Natural killer cell (primary cell): Measurements from ENCODE around the gene LLPH. TPM values are rescaled to one million over a fixed set of nuclear protein-coding genes. Genes with fewer than 3 reads are reported as not detected.

Experiments
- ATAC-seq, 3 donors: fragments of 150-1000 bp in 2 of 3; fragments of 200-7000 bp in 1 of 3; cut with Tn5 transposase; 1 replicate in 1 of 3; 2 replicates in 2 of 3; pipeline ENCODE4 v1.10.0; 2021; ENCODE audit warnings: mild to moderate bottlenecking in 2 of 3, moderate library complexity in 2 of 3
- DNase-seq, 2 donors: peaks; one replicate each; pipeline versions ENCODE4 v3.0.0 to v3.0.0-alpha.2; 2013 to 2021; ENCODE audit warnings: mixed read lengths in 1 of 2
- H3K27ac ChIP-seq: one replicate; pipeline ENCODE4 v1.5.1; 2013; ENCODE audit warnings: mild to moderate bottlenecking, low read length
- H3K27me3 ChIP-seq: one replicate; pipeline ENCODE4 v1.6.1; 2013; ENCODE audit warnings: low read length; ENCODE audit not compliant: control insufficient read depth, insufficient read depth
- H3K36me3 ChIP-seq: one replicate; pipeline ENCODE4 v1.6.1; 2013; ENCODE audit warnings: low read length; ENCODE audit not compliant: control insufficient read depth, insufficient read depth
- H3K4me1 ChIP-seq: one replicate; pipeline ENCODE4 v1.6.1; 2013; ENCODE audit warnings: low read length; ENCODE audit not compliant: control insufficient read depth, insufficient read depth
- H3K4me3 ChIP-seq: one replicate; pipeline ENCODE4 v1.5.1; 2013; ENCODE audit warnings: low read length
- H3K9me3 ChIP-seq: one replicate; pipeline ENCODE4 v1.6.1; 2013; ENCODE audit warnings: low read length; ENCODE audit not compliant: control insufficient read depth, insufficient read depth
- H3K27ac Mint-ChIP-seq, 2 donors: one replicate each; pipeline ENCODE4 v1.8.0; 2022; ENCODE audit warnings: mild to moderate bottlenecking in 2 of 2, mixed read lengths in 2 of 2, moderate library complexity in 1 of 2
- H3K27me3 Mint-ChIP-seq, 2 donors: one replicate each; pipeline ENCODE4 v1.8.0; 2022; ENCODE audit warnings: low read depth in 2 of 2, mixed read lengths in 2 of 2
- H3K36me3 Mint-ChIP-seq: one replicate; pipeline ENCODE4 v1.8.0; 2022; ENCODE audit warnings: mixed read lengths
- H3K4me1 Mint-ChIP-seq, 2 donors: one replicate each; pipeline ENCODE4 v1.8.0; 2022; ENCODE audit warnings: mixed read lengths in 2 of 2
- H3K4me3 Mint-ChIP-seq: one replicate; pipeline ENCODE4 v1.8.0; 2022; ENCODE audit warnings: mild to moderate bottlenecking, moderate library complexity, mixed read lengths
- H3K9me3 Mint-ChIP-seq, 2 donors: one replicate each; pipeline ENCODE4 v1.8.0; 2022; ENCODE audit warnings: mixed read lengths in 2 of 2
- CTCF ChIP-seq: fragments of 200-600 bp; IDR thresholded peaks from one replicate; pipeline ENCODE4 v1.8.0; 2022; ENCODE audit warnings: antibody characterized with exemption
- whole genome bisulfite sequencing: methylation state at CpG from one replicate; pipeline ENCODE4 v1.1.7; 2013; ENCODE audit warnings: missing lambda C conversion rate; ENCODE audit not compliant: insufficient coverage; 5-methylcytosine and 5-hydroxymethylcytosine counted together
- intact Hi-C: fragments of 100-400 bp; cut with micrococcal nuclease; formaldehyde crosslinking; loops from one replicate; pipeline ENCODE4 v1.14.2; 2022
- total RNA-seq, 4 donors: library from RNA; stranded (reverse); fragments of 120-200 nt in 1 of 4; gene quantifications; one replicate each; pipeline versions ENCODE4 v1.2.3 to v1.2.4, GENCODE V29; 2013 to 2022

The LLPH gene
- total RNA-seq, 3 donors from 2014 or later (not counting 1 experiment from before 2014, with no cell fraction given) = 24.9 to 27.3 (median 25.5) TPM

- peaks cover 65 to 70% of the 10 kb centered on the region in 2 donors for H3K4me1 Mint-ChIP-seq
- peaks cover 29% of the 10 kb centered on the region for H3K36me3 Mint-ChIP-seq
- peaks cover 10% of the 10 kb centered on the region for H3K4me1 ChIP-seq
- H3K4me3 ChIP-seq = no peak overlapping the region
- ATAC-seq (no peak), DNase-seq (no peak)
- H3K4me3 Mint-ChIP-seq = peak overlapping the region; percentile 41
- no peak for TF ChIP-seq CTCF
- H3K27me3 ChIP-seq = no peaks in the 10 kb centered on the region
- H3K9me3 ChIP-seq = no peaks in the 10 kb centered on the region
- H3K27ac ChIP-seq = no peak overlapping the region
- H3K27me3 Mint-ChIP-seq = no peaks in the 10 kb centered on the region
- H3K9me3 Mint-ChIP-seq = no peaks in the 10 kb centered on the region
- peaks cover 48% of the 10 kb centered on the region for H3K36me3 ChIP-seq
- intact Hi-C loops = no loop called here
- peak overlapping the region; percentile 55 to 96 for H3K27ac Mint-ChIP-seq
- 100% methylated on average over 1 of the region's 1 CpG for WGBS
Measured at GRCh38 chr12:66127650-66128049, 2.9 kb downstream of the LLPH start.

GRCh38 chr12:66120477-66120876 lies 10.1 kb downstream of the LLPH start:
- no CpG with 5 or more reads among the region's 1 CpG for WGBS
- H3K36me3 Mint-ChIP-seq = peaks cover 20% of the 10 kb centered on the region

DNA sequence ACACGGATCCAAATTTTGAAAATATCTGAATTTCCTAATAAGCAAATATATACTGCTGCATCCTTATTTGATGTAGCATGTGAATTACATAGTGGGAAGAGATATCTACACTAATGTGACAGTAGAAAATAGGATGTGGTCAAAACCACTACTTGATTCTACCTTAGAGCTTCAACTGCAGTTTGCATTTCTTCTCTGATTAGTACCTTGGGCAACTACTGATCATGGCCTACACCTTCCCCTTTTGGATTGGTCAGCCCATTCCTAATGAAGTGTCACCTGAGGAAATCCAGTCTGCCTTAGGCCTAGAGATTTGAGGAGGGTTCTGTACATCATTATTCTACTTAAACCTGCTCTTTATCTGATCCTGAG lies 10.7 kb downstream of the LLPH start:
- intact Hi-C loops = no loop called here
- peaks cover 14% of the 10 kb centered on the region for H3K36me3 Mint-ChIP-seq
- H3K9me3 ChIP-seq = no peaks in the 10 kb centered on the region
- WGBS = no CpG with 5 or more reads among the region's 1 CpG
- no peak overlapping the region for H3K27ac ChIP-seq
- H3K4me1 Mint-ChIP-seq = peaks cover 17 to 20% of the 10 kb centered on the region in 2 donors
- H3K27me3 ChIP-seq = no peaks in the 10 kb centered on the region
- H3K27me3 Mint-ChIP-seq = no peaks in the 10 kb centered on the region
- peak overlapping the region; percentile 2 to 21 for H3K27ac Mint-ChIP-seq
- H3K36me3 ChIP-seq = peaks cover 34% of the 10 kb centered on the region
- DNase-seq (no peak), ATAC-seq (peak in 1 of 3 donors; percentile 46)
- TF ChIP-seq CTCF = no peak
- no peaks in the 10 kb centered on the region for H3K4me1 ChIP-seq
- H3K4me3 Mint-ChIP-seq = no peak overlapping the region
- no peaks in the 10 kb centered on the region for H3K9me3 Mint-ChIP-seq
- no peak overlapping the region for H3K4me3 ChIP-seq

More at GRCh38 chr12:66120477-66120876, 10.1 kb downstream of the LLPH start:
- intact Hi-C loops = no loop called here
- Mint-ChIP-seq H3K27me3 (no peaks in the 10 kb centered on the region), H3K4me3 (no peak overlapping the region), H3K4me1 (peaks cover 23 to 26% of the 10 kb centered on the region in 2 donors), H3K27ac (peak overlapping the region; percentile 2 to 21), H3K9me3 (no peaks in the 10 kb centered on the region)
- Histone ChIP-seq H3K27me3 (no peaks in the 10 kb centered on the region), H3K4me1 (no peaks in the 10 kb centered on the region), H3K9me3 (no peaks in the 10 kb centered on the region), H3K27ac (no peak overlapping the region), H3K36me3 (peaks cover 40% of the 10 kb centered on the region), H3K4me3 (no peak overlapping the region)
- TF ChIP-seq CTCF = no peak
- ATAC-seq (no peak), DNase-seq (no peak)

- Histone ChIP-seq H3K36me3 (peaks cover 28% of the 10 kb centered on the region), H3K4me1 (no peaks in the 10 kb centered on the region), H3K27me3 (no peaks in the 10 kb centered on the region), H3K4me3 (no peak overlapping the region), H3K9me3 (no peaks in the 10 kb centered on the region), H3K27ac (no peak overlapping the region)
- peak overlapping the region in 1 of 2 donors; percentile 21 for H3K27ac Mint-ChIP-seq
- H3K4me1 Mint-ChIP-seq = peaks cover 12 to 15% of the 10 kb centered on the region in 2 donors
- 100% methylated on average over 2 of the region's 2 CpGs for WGBS
- DNase-seq = no peak
- intact Hi-C loops = no loop called here
- no peak overlapping the region for H3K4me3 Mint-ChIP-seq
- no peaks in the 10 kb centered on the region for H3K9me3 Mint-ChIP-seq
- H3K27me3 Mint-ChIP-seq = no peaks in the 10 kb centered on the region
- H3K36me3 Mint-ChIP-seq = peaks cover 9% of the 10 kb centered on the region
- no peak for ATAC-seq
- TF ChIP-seq CTCF = no peak
Measured at GRCh38 chr12:66119229-66119869, 11.2 kb downstream of the LLPH start.
